Neural cell (in vitro differentiated cells): ENCODE measurements around the gene CCL27. TPM values are rescaled to one million over a fixed set of nuclear protein-coding genes. Genes with fewer than 3 reads are reported as not detected.

Experiments
- H2AFZ ChIP-seq: fragments of 200-600, 300-800 bp; sonication (generic), shearing (Covaris generic); 2 replicates; pipeline ENCODE4 v1.6.0; 2014; ENCODE audit warnings: low read depth, mild to moderate bottlenecking, antibody characterized with exemption, low read length, moderate library complexity
- H3F3A ChIP-seq: fragments of 200-600 bp; shearing (Covaris generic); 2 replicates; pipeline ENCODE4 v1.6.1; 2016; ENCODE audit warnings: mild to moderate bottlenecking, moderate library complexity, mixed read lengths, antibody characterized with exemption, low read length; ENCODE audit not compliant: insufficient read depth, poor library complexity, severe bottlenecking
- H3K27ac ChIP-seq: fragments of 200-600, 300-800 bp; sonication (generic), shearing (Covaris generic); 2 replicates; pipeline ENCODE4 v1.5.1; 2014; ENCODE audit warnings: mild to moderate bottlenecking, low read length, moderate library complexity
- H3K27me3 ChIP-seq: fragments of 300-800, 200-600 bp; sonication (generic), shearing (Covaris generic); 2 replicates; pipeline ENCODE4 v1.6.0; 2014; ENCODE audit warnings: mild to moderate bottlenecking, low read depth, low read length, moderate library complexity; ENCODE audit not compliant: insufficient read depth
- H3K36me3 ChIP-seq: fragments of 300-800, 200-600 bp; sonication (generic), shearing (Covaris generic); 2 replicates; pipeline ENCODE4 v1.5.1; 2014; ENCODE audit warnings: mild to moderate bottlenecking, antibody characterized with exemption, low read length, moderate library complexity; ENCODE audit not compliant: insufficient read depth
- H3K4me2 ChIP-seq: fragments of 300-800, 200-600 bp; sonication (generic), shearing (Covaris generic); 2 replicates; pipeline ENCODE4 v1.6.0; 2014; ENCODE audit warnings: mild to moderate bottlenecking, low read length
- H3K4me3 ChIP-seq: fragments of 300-800, 200-600 bp; sonication (generic), shearing (Covaris generic); 2 replicates; pipeline ENCODE4 v1.5.1; 2014; ENCODE audit warnings: mild to moderate bottlenecking, low read length, moderate library complexity
- H3K79me2 ChIP-seq: fragments of 200-600 bp; shearing (Covaris generic); replicated peaks from 2 replicates; pipeline ENCODE4 v1.6.0; 2014; ENCODE audit warnings: mild to moderate bottlenecking, low read length, moderate library complexity; ENCODE audit not compliant: insufficient read depth
- H3K9ac ChIP-seq: fragments of 300-800, 200-600 bp; sonication (generic), shearing (Covaris generic); 2 replicates; pipeline ENCODE4 v1.6.1; 2016; ENCODE audit warnings: mild to moderate bottlenecking, low read length, mixed read lengths
- H3K9me2 ChIP-seq: fragments of 200-600 bp; shearing (Covaris generic); 2 replicates; pipeline ENCODE4 v1.6.1; 2016; ENCODE audit warnings: mild to moderate bottlenecking, low read length, mixed read lengths; ENCODE audit not compliant: insufficient read depth
- H3K9me3 ChIP-seq: fragments of 200-600, 300-800 bp; sonication (generic), shearing (Covaris generic); 2 replicates; pipeline ENCODE4 v1.6.1; 2016; ENCODE audit warnings: mild to moderate bottlenecking, mixed run types, low read length, moderate library complexity, mixed read lengths
- H4K20me1 ChIP-seq: fragments of 200-600 bp; shearing (Covaris generic); 2 replicates; pipeline ENCODE4 v1.6.1; 2016; ENCODE audit warnings: mild to moderate bottlenecking, mixed run types; ENCODE audit not compliant: insufficient read depth
- EP300 ChIP-seq: fragments of 450-650 bp; conservative IDR thresholded peaks from 2 replicates; pipeline ENCODE4 v1.6.1; 2014; ENCODE audit warnings: antibody characterized with exemption, mild to moderate bottlenecking, moderate library complexity; ENCODE audit not compliant: poor library complexity, severe bottlenecking
- EZH2 ChIP-seq: fragments of 200-600, 300-800 bp; shearing (Covaris generic), sonication (generic); IDR thresholded peaks from 2 replicates; pipeline ENCODE4 v1.6.1; 2014; ENCODE audit warnings: antibody characterized with exemption, low read length, borderline replicate concordance, mild to moderate bottlenecking; ENCODE audit not compliant: insufficient read depth, poor library complexity, severe bottlenecking
- MXI1 ChIP-seq: fragments of 450-650 bp; conservative IDR thresholded peaks from 2 replicates; pipeline ENCODE4 v1.6.1; 2014; ENCODE audit warnings: antibody characterized with exemption, mild to moderate bottlenecking; ENCODE audit not compliant: poor library complexity, severe bottlenecking
- POLR2AphosphoS5 ChIP-seq: IDR thresholded peaks from 2 replicates; pipeline ENCODE4 v1.6.1; 2012
- RAD21 ChIP-seq: fragments of 450-650 bp; conservative IDR thresholded peaks from 2 replicates; pipeline ENCODE4 v1.6.1; 2014; ENCODE audit warnings: antibody characterized with exemption, mild to moderate bottlenecking, moderate library complexity
- SMC3 ChIP-seq: fragments of 450-650 bp; conservative IDR thresholded peaks from 2 replicates; pipeline ENCODE4 v1.6.1; 2014; ENCODE audit warnings: antibody characterized with exemption, mild to moderate bottlenecking, moderate library complexity; ENCODE audit not compliant: poor library complexity
- TAF1 ChIP-seq: IDR thresholded peaks from 2 replicates; pipeline ENCODE4 v1.6.1; 2012; ENCODE audit warnings: low read depth
- polyA plus RNA-seq: library from polyadenylated mRNA; depleted of rRNA; stranded (reverse); fragments of >200 nt; gene quantifications from 2 replicates; pipeline ENCODE4 v1.2.3, GENCODE V29; 2014
- TF ChIP-seq, protein P1 (sequence below): fragments of 450-650 bp; IDR thresholded peaks from 2 replicates; pipeline ENCODE4 v1.5.1; 2014; ENCODE audit warnings: antibody characterized with exemption, mild to moderate bottlenecking, moderate library complexity; ENCODE audit not compliant: poor library complexity, severe bottlenecking
- TF ChIP-seq, protein P2 (sequence below): IDR thresholded peaks from 2 replicates; pipeline ENCODE4 v1.6.1; 2012; ENCODE audit warnings: borderline replicate concordance

CCL27 gene
- polyA plus RNA-seq, 1 donor from 2014 or later: 0.82 TPM

DNA sequence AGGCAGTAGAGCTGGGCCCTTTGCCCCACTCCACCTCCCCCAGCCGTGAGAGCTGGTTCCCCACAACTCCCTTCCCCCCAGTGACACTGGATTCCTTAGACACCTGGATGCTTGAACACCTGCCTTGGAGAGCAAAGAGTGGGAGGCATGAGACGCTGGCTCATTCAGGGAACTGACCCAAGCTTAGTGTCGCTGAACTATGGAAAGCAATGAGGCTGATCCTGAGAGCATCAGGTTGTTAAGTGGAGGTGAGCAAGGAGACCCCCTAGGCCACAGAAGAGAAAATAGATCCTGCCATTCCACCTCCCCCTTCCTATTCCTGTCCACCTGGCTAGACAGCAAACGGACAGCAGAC lies 26.6 kb upstream of the CCL27 start:
- Histone ChIP-seq H3K36me3 (no peaks in the 10 kb centered on the region), H3K9me3 (no peaks in the 10 kb centered on the region), H4K20me1 (no peaks in the 10 kb centered on the region), H2AFZ (no peak overlapping the region), H3F3A (no peaks in the 10 kb centered on the region), H3K4me2 (no peak overlapping the region), H3K27ac (no peak overlapping the region), H3K9ac (no peak overlapping the region), H3K4me3 (no peak overlapping the region), H3K9me2 (no peaks in the 10 kb centered on the region), H3K79me2 (no peaks in the 10 kb centered on the region), H3K27me3 (no peaks in the 10 kb centered on the region)
- TF ChIP-seq SMC3 (no peak), POLR2AphosphoS5 (no peak), MXI1 (no peak), EP300 (no peak), EZH2 (no peak)
- TF ChIP-seq, protein P1, sequence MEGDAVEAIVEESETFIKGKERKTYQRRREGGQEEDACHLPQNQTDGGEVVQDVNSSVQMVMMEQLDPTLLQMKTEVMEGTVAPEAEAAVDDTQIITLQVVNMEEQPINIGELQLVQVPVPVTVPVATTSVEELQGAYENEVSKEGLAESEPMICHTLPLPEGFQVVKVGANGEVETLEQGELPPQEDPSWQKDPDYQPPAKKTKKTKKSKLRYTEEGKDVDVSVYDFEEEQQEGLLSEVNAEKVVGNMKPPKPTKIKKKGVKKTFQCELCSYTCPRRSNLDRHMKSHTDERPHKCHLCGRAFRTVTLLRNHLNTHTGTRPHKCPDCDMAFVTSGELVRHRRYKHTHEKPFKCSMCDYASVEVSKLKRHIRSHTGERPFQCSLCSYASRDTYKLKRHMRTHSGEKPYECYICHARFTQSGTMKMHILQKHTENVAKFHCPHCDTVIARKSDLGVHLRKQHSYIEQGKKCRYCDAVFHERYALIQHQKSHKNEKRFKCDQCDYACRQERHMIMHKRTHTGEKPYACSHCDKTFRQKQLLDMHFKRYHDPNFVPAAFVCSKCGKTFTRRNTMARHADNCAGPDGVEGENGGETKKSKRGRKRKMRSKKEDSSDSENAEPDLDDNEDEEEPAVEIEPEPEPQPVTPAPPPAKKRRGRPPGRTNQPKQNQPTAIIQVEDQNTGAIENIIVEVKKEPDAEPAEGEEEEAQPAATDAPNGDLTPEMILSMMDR: no peak

DNA sequence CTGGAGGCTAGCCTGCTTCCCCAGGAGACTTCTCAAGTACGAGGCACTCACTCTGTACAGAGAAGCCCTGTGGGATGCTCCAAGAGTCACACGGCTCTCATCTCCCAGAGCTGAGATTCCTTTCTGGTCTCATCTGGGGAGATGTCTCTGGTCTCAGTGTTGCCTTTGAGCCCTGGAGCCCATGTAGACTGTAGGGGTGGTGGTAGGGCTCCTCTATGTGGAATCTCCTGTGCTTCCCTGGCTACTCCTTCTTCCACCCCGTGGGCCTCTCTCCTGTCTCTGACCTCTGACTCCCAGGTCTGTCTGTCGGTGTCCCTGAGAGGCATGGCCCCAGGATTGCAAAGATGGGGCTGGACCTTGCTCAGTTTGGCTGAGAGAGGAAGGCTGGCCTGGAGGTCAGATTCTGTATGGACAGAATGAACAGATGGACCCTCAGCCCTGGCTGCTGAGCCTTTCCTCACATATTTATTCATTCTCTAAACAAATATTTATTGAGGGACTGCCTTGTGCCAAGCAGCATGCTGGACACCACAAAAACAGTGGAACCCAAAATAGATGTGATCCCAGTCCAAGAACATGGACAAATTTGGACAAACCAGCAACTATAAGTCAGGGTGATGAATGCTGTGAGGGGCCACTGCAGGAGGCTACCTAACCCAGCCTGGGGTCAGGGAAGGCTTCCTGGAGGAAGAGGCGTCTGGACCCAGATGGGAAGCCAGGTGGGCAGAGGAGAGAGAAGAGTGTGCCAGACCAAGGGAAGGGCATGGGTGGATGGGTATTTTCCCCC lies 26.1 kb upstream of the CCL27 start:
- Histone ChIP-seq H3K4me3 (no peak overlapping the region), H3K9ac (no peak overlapping the region), H3K79me2 (no peaks in the 10 kb centered on the region), H3K9me3 (no peaks in the 10 kb centered on the region), H3K27ac (no peak overlapping the region), H2AFZ (no peak overlapping the region), H3F3A (no peaks in the 10 kb centered on the region), H3K9me2 (no peaks in the 10 kb centered on the region), H3K27me3 (no peaks in the 10 kb centered on the region), H4K20me1 (no peaks in the 10 kb centered on the region), H3K36me3 (no peaks in the 10 kb centered on the region), H3K4me2 (no peak overlapping the region)
- no peak for TF ChIP-seq POLR2AphosphoS5
- TF ChIP-seq TAF1: no peak
- TF ChIP-seq EP300: no peak
- no peak for TF ChIP-seq EZH2
- TF ChIP-seq MXI1: no peak
- TF ChIP-seq, protein P2, sequence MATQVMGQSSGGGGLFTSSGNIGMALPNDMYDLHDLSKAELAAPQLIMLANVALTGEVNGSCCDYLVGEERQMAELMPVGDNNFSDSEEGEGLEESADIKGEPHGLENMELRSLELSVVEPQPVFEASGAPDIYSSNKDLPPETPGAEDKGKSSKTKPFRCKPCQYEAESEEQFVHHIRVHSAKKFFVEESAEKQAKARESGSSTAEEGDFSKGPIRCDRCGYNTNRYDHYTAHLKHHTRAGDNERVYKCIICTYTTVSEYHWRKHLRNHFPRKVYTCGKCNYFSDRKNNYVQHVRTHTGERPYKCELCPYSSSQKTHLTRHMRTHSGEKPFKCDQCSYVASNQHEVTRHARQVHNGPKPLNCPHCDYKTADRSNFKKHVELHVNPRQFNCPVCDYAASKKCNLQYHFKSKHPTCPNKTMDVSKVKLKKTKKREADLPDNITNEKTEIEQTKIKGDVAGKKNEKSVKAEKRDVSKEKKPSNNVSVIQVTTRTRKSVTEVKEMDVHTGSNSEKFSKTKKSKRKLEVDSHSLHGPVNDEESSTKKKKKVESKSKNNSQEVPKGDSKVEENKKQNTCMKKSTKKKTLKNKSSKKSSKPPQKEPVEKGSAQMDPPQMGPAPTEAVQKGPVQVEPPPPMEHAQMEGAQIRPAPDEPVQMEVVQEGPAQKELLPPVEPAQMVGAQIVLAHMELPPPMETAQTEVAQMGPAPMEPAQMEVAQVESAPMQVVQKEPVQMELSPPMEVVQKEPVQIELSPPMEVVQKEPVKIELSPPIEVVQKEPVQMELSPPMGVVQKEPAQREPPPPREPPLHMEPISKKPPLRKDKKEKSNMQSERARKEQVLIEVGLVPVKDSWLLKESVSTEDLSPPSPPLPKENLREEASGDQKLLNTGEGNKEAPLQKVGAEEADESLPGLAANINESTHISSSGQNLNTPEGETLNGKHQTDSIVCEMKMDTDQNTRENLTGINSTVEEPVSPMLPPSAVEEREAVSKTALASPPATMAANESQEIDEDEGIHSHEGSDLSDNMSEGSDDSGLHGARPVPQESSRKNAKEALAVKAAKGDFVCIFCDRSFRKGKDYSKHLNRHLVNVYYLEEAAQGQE: no peak
- TF ChIP-seq, protein P1: no peak
- no peak for TF ChIP-seq SMC3
- no peak for TF ChIP-seq RAD21
